ENCODE measurements around the gene GDF9. TPM values are rescaled to one million over a fixed set of nuclear protein-coding genes. Genes with fewer than 3 reads are reported as not detected.

The GDF9 gene
- total RNA-seq, 1 experiment from 2014 or later = not detected

- intact Hi-C loops (cut with micrococcal nuclease) = no loop called here
- H3K36me3 ChIP-seq (ENCODE audit: low read depth, low read length) = no peaks in the 10 kb centered on the region
- TF ChIP-seq EZH2 (IDR thresholded peaks at IDR 0.05; ENCODE audit: low read length, unreplicated experiment) = no peak
- TF ChIP-seq EZH2phosphoT487 (IDR thresholded peaks at IDR 0.05; ENCODE audit: borderline replicate concordance, low read length) = no peak
- TF ChIP-seq, protein P1, sequence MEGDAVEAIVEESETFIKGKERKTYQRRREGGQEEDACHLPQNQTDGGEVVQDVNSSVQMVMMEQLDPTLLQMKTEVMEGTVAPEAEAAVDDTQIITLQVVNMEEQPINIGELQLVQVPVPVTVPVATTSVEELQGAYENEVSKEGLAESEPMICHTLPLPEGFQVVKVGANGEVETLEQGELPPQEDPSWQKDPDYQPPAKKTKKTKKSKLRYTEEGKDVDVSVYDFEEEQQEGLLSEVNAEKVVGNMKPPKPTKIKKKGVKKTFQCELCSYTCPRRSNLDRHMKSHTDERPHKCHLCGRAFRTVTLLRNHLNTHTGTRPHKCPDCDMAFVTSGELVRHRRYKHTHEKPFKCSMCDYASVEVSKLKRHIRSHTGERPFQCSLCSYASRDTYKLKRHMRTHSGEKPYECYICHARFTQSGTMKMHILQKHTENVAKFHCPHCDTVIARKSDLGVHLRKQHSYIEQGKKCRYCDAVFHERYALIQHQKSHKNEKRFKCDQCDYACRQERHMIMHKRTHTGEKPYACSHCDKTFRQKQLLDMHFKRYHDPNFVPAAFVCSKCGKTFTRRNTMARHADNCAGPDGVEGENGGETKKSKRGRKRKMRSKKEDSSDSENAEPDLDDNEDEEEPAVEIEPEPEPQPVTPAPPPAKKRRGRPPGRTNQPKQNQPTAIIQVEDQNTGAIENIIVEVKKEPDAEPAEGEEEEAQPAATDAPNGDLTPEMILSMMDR (conservative IDR thresholded peaks at IDR 0.05; ENCODE audit: low read depth, low read length) = no peak
- no peaks in the 10 kb centered on the region for H3K9me2 ChIP-seq (replicated peaks; ENCODE audit: low read length)
- DNase-seq (no peak), ATAC-seq (no peak)
- POLR2A ChIA-PET (ENCODE audit: unreplicated experiment) = no interaction called here
- no peak overlapping the region for H3K27ac ChIP-seq (ENCODE audit: low read length)
- H3K9me3 ChIP-seq (ENCODE audit: low read length) = no peaks in the 10 kb centered on the region
- H3K9ac ChIP-seq (ENCODE audit: low read length) = no peak overlapping the region
- H3K4me3 ChIP-seq (ENCODE audit: low read length) = peak overlapping the region; percentile 64; the same call in 1 of the 2 replicates
- CTCF ChIA-PET = interaction anchor here (0.6 kb wide), 1 partner anchor 58 kb away, joined by 5 read pairs; no protein-coding TSS in a partner anchor
- H3K4me1 ChIP-seq (ENCODE audit: insufficient read depth, low read length) = peaks cover 5% of the 10 kb centered on the region; the same call in 1 of the 2 replicates
- no peak overlapping the region for H2AFZ ChIP-seq (ENCODE audit: low read length)
- no peaks in the 10 kb centered on the region for H3K79me2 ChIP-seq (ENCODE audit: low read length)
- H3F3A ChIP-seq (ENCODE audit: low read length, unreplicated experiment) = no peaks in the 10 kb centered on the region
- H3K4me2 ChIP-seq (ENCODE audit: low read length) = peak overlapping the region; percentile 81; the same call in 1 of the 2 replicates
- BruUV-seq (replicated peaks) = no TSS peak
- H3K27me3 ChIP-seq (ENCODE audit: low read length) = no peaks in the 10 kb centered on the region
- H4K20me1 ChIP-seq (ENCODE audit: low read length) = no peaks in the 10 kb centered on the region
These were observed 54.0 kb downstream of the GDF9 start for GRCh38 chr5:132812123-132812765.

Other genes starting within 250 kb of the GDF9 start
- gene IL13, start 208.3 kb downstream of the GDF9 start, total RNA-seq (2014; rRNA removed) = not detected in 2 replicates
- gene IL4, start 192.5 kb downstream of the GDF9 start, total RNA-seq (2014; rRNA removed) = not detected in 2 replicates
- 5.7 and 9.5 TPM in 2 replicates for gene KIF3A, start 128.9 kb downstream of the GDF9 start, total RNA-seq (2014; rRNA removed)
- gene CCNI2, start 119.0 kb downstream of the GDF9 start, total RNA-seq (2014; rRNA removed) = not detected in 2 replicates
- gene SEPTIN8, start 89.2 kb downstream of the GDF9 start, total RNA-seq (2014; rRNA removed) = 21.9 and 29.4 TPM in 2 replicates
- 0.04 TPM in 1 of 2 replicates, not detected in the other for gene SOWAHA, start 53.2 kb downstream of the GDF9 start, total RNA-seq (2014; rRNA removed)
- 13.6 and 15.7 TPM in 2 replicates for gene SHROOM1, start 35.8 kb downstream of the GDF9 start, total RNA-seq (2014; rRNA removed)
- 190 and 198 TPM in 2 replicates for gene UQCRQ, start 173 bp upstream of the GDF9 start, total RNA-seq (2014; rRNA removed)
- 0.36 TPM in 1 of 2 replicates, not detected in the other for gene LEAP2, start 7.2 kb upstream of the GDF9 start, total RNA-seq (2014; rRNA removed)
- gene AFF4, start 97.2 kb upstream of the GDF9 start, total RNA-seq (2014; rRNA removed) = 20.7 and 23.5 TPM in 2 replicates
- 3.7 and 6.1 TPM in 2 replicates for gene ZCCHC10, start 160.1 kb upstream of the GDF9 start, total RNA-seq (2014; rRNA removed)
- gene HSPA4, start 185.5 kb upstream of the GDF9 start, total RNA-seq (2014; rRNA removed) = 70.6 and 82.9 TPM in 2 replicates